DMS79 (cell line): ENCODE data around the gene AEN.

Experiments used
- DNase-seq: peaks from one replicate; lab custom pipeline; 2025; lab: John Stamatoyannopoulos, UW

The AEN gene

DNA sequence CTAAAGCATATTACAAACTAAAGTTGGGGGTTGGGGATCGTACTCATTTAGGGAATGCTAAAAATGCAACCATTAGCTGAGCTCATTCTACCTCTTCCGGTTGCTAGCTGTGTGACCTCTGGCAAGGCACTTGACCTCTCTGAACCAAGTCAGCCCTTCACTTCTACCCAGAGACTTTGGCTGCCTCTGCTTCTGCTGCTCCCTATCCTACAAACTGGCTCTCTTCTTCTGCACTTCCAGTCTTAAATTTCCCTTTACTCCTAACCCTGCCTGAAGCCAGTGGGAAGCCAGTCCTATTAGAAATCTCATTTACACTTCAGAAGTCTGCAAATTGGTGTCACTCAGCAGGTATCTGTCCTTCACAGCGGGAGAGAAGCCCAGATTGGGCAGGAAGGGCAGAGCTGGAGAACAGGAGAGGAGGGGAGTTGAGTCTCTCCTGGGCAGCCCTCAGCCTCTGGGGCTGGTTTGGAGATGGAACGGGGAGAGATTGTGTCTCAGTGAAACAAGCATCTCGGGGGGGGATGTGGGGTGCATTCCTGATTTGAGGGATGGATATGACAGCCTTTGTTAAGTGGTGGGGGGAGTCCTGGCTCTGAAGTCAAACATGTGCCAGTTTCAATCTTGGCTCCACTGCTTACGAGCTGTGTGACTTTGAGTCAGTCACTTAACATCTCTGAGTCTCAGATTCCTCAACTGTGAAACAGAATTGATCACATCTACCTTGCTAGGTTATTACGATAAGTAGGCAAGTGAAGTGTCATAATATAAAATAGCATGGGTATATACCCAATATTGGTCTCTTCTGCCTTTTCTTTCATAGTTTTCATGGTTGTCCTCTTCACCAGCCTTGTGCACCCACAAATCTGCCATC lies 7.8 kb upstream of the AEN start:
- DNase-seq, result no peak

DNA sequence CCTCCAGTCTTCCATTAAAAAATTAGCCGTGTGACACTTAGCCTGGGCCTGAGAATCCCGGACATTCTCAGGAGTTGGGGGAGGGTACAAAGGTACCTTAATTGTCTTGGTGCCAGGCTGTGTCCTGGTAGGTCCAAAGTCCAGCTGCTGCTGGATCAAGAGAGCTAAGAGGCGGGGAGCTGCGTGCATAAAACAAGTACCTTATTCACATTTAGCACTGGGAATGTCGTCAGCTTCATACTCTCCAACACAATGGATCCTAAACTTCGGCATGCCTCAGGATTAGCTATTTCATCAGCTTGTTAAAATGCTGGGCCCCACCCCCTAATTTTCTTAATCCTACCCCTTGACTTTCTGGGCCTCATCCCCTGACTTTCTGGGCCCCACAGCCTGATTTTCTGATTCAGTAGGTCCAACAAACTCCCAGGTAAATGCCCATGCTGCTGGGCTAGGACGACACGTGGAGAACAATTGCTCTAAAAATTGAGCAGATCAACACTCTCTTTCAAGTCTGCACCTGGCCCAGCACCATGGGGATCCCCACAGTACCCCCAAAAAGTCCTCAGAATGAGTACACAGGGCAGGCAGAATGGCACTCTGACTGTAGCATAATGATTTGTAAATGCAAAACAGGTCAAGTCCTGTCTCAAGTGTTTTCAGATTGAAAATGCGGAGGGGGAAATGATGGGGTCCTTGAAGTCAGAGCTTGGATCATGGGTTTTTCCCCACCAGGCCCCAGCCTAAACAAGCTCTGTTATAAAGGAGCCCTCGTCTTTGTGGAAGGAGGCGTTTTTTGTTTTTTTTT lies 5.6 kb upstream of the AEN start:
- no peak for DNase-seq

DNA sequence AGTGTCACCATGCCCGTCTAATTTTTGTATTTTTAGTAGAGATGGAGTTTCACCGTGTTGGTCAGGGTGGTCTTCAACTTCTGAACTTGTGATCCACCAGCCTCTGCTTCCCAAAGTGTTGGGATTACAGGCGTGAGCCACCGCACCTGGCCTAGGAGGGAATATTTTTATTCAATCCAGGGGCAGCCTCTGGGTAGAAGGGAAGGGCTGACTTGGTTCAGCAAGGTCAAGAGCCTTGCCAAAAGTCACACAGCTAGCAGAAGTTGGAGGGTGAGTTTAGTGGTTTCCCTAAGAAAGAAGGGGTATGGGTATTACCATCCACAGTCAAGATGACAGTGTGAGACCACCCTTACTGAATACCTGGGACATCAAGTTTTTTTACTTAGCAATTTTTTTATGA lies 4.9 kb upstream of the AEN start:
- DNase-seq, result no peak

DNA sequence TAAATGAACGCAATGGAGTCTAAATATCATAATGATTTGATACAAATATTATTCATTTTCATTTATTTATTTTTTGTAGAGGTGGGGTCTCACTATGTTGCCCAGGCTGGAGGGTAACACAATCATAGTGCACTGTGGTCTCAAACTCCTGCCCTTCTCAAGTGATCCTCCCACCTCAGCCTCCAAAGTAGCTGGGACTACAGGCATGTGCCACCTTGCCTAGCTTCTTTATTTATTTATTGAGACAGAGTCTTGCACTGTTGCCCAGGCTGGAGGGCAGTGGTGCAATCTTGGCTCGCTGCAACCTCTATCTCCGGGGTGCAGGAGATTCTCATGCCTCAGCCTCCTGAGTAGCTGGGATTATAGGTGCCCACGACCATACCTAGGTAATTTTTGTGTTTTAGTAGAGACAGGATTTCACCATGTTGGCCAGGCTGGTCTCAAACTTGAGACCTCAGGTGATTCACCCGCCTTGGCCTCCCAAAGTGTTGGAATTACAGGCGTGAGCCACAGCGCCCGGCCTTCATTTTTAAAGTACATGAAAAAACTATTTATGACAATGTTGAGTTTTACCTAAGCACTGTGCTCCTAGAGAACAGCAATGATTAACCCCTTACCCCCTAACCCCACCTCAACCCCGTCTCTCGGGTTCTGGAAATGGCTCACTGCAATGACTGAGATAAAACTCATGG lies 4.0 kb upstream of the AEN start:
- no peak for DNase-seq

DNA sequence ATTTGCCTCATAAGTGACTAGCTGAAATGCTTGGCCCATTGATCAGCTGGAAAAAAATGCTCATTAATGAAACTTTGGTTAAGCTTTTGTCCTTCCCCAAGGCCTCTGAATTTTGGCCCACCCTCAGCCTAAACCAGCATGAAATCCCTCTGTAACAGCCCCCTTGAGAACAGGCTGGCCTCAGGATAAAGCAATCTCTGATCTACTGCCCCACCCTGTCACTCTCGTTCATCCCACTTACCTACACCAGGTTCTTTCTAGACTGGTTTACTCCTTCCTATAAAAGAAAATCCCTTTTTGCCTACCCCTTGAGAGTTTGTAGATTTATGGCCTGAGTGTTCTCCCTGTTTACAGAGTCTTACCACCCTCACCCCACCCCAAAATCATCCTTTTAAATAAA lies 3.4 kb upstream of the AEN start:
- no peak for DNase-seq

DNA sequence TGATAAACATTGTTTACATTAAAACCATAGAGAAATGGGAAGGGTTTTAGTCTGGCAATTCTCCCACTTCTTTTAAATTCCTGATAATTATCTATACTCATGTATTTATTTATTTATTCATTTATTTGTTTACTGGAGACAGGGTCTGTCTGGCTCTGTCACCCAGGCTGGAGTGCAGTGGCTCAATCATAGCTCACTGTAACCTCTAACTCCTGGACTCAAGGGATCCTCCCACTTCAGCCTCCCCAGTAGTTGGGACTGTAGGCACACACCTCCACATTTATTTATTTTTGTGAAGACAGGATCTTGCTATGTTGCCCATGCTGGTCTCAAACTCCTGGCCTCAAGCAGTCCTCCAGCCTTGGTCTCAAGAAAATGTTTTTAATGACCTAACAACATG lies 2.5 kb upstream of the AEN start:
- DNase-seq, result no peak

DNA sequence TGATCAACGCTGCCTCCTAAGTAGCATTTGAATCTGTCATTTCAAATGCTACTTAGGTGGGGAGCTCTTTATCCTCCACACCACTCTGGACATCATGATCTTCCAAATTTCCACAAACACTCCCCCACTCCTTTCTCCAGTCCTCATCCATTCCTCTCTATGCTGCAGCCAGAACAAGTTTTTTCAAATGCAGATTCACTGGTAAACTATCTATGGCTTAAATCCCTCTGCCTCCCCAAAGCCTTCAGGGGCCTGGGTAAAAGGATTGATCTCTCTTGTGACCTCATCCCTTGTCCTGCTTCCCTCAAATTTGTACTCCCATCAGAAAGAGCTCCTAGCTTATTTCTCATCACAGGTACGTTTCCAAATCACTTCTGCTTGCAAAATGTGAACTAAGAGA lies 1.3 kb upstream of the AEN start:
- no peak for DNase-seq

DNA sequence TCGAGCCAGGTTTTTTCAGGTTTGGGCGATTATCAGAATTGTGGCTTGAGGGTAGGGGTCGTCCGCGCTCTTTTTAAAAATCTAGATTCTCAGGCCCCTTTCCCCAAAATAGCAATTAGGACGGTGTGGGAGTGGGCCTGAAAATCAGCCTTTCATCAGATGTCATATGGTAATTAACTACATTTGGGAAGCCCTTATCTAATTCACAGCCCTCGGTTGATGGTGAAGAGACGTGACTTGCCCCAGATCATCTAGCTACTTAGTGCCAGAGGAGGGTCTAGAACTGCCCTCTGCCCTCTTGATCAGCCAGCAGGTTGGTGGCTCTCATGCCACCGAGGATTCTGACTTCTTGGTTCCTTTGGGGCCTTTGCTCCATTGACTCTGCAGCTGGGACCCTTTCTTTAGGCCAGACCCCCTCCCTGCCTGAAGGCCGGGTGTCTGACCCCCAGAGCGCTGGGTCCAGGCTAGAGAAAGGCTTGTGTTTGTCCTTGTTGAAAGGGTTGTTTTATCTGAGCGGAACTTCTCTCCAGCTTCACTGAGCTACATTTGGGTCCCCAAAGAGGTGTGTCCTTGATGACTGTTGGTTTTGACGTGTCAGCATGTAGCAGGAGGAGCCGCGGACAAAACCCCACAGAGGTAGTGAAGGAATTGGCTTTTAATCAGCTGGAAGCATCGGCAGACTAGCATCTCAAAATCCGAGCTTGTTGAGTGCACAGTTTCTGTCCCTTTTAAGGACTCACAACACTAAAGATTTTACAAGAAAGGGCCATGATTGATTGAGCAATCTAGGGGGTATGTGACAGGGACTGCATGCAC lies 857 bp downstream of the AEN start:
- DNase-seq, result no peak

DNA sequence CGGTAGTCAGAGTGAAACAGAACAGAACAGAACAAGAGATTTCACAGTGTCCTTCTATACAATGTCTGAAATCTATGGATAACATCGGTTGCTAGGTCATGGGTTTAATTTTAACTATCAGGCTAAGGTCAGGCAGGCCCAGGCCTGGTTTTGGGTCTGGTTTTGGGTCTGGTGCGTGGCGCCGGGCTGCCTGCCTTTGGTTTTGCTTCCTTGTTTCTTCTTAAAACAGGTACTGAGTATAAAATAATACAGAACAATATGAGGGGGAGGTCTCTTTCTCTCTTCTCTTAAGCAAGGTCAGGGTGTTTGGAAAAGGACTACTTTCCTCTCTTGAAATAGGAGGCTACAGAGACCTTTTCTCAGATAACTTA lies 1.4 kb downstream of the AEN start:
- DNase-seq, result no peak

DNA sequence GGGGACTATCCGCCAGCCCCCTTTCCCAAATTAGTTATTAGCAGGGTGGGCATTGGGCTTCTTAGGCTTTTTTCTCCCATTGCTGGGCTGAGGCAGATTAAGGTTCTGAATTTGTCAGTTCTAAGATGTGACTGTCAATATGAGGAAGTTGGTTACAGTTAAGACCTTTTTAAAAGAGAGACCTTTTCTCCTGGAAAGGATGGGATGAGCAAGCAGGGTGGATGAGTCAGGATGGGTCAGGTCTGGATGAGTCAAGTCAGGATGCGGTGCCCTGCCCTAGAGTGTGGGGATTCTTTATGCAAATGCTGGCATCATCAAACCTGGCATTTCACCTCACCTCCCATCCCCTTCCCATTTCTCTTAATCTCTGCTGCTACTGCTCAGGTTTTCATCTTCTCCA lies 1.9 kb downstream of the AEN start:
- DNase-seq, result no peak

DNA sequence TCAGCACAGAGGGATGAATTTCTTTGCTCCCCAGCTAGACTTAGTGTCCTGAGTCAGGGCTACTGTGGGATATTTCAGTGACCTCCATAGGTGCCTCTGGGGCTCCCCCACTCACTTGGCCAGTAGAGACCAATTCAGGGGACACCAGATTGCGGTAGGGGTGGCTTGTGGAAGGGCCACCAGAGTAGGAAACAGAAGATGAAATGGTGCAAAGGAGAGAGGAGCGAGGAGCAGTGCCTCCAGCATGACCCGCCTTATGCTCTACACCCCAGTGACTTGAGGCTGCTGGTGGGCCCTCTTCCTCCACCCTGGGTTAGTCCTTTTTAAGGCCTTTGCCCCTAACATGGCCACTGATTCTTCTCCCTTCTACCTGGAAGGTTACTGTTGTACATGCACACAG lies 2.5 kb downstream of the AEN start:
- no peak for DNase-seq

DNA sequence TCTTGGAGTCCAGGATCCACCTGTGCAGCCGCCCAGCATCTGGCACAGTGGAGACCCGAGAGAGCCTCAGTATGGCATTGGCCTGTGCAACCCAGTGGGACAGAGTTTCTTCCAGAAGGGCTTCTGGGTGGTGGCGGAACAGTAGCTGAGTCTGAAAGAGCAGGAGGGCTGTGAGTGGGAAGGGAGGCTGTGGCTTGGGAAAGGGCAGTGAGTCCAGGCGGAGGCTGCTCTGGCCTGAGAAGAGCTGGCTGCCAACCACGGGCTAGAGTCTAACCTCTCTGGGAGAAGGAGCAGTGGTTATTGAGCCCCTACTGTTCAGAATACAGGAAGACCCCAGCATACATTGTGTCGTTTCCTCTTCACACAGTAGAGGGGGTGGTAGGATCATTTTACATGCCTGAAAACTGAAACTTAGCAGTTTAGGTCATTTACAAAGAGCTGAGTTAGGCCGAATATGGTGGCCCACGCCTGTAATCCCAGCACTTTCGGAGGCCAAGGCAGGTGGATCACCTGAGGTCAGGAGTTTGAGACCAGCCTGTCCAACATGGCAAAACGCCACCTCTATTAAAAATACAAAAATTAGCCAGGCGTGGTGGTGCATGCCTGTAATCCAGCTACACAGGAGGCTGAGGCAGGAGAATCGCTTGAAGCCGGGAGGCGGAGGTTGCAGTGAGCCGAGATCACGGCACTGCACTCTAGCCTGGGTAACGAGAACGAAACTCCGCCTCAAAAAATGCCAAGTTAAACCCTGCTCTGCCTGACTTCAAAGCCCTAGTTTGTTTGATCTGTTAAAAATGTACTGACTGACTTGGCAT lies 3.2 kb downstream of the AEN start:
- DNase-seq, result no peak

DNA sequence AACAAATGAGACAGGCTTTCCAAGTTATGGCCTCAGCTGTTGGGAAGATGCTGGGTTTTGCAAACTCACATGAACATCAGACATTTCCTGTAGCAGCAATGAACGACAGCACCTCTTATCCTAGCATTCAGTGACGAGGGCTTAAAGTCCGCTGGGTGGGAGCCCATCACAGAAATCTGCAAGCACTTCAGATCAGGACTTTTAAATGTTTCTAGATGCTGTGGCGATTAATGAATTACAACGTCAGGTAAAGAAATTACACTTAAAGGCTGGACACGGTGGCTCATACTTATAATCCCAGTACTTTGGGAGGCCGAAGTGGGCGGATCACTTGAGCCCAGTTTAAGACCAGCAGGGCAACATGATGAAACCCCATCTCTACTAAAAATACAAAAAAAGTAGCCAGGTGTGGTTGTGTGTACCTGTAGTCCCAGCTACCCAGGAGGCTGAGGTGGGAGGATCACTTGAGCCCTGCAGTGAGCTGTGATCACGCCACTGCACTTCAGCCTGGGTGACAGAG lies 3.9 kb downstream of the AEN start:
- no peak for DNase-seq

DNA sequence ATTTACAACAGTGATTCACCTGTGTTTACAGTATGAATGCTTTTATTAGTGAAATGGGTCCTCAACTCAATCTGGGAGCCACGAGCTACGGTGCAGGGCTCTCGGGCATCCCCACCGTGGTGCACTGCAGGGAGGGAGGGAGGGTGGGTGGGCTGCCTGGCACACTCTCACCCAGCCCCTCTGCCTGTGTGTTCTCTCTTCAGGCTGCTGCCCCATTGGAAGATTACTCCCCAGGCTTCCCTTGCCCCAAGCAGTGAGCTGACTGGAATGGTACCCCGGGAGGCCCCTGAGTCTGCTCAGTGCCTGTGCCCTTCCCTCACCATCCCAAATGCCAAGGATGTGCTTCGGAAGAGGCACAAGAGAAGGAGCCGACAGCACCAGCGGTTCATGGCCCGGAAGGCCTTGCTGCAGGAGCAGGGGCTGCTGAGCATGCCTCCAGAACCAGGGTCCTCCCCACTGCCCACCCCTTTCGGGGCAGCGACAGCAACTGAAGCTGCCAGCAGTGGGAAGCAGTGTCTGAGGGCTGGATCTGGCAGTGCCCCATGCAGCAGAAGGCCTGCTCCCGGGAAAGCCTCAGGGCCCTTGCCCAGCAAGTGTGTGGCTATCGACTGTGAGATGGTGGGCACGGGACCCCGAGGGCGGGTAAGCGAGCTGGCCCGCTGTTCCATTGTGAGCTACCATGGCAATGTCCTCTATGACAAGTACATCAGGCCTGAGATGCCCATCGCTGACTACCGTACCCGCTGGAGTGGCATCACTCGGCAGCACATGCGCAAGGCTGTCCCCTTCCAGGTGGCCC lies 5.0 kb downstream of the AEN start:
- DNase-seq, result no peak

DNA sequence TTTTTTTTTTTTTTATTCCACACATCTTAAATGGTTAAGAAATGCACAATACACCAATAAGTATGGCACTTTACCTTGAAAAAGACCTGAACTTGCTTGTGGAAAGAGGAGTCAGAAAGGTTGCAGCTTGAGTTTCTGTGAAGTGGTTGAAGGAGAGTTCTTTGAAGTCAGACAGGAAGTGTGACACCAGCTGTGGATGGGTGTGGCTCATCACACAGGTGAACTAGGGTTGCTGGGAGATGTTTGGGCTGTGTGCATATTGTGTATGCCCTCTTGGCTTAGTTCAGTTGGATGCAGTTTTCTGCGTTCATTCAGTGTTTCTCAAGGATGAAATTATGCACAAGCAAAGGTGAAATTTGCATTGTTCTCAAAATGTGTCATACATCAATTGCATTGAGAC lies 6.3 kb downstream of the AEN start:
- no peak for DNase-seq

DNA sequence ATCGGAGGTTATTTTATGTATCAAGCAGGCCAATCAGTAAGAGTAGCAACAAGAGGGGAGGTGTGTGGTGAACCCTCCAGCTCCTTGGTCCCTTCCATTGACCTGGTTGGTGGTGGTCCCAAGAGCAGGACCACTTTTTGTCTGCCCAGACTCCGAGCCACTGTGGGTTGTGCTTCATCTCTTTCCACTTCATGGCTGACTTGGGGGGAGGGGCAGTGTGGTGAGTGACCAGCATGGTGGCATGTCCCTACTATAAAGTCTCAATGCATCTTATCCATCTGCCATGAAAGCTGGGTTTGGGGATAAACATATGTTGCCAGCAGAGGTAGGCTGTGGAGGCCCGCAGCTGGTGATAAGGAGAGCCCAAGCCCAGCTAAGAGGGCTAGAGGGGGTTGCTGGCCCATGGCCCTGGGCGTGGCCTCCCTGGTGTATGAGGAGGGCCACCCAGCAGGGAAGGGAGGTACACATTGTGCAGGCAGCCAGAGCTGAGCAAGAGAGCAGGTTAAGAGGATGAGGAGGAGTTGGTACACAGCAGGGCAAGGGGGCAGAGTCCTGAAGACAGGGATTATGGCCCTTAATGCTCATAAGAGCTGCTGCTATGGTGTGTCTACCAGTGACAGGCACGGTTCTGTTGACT lies 7.0 kb downstream of the AEN start:
- DNase-seq, result no peak

DNA sequence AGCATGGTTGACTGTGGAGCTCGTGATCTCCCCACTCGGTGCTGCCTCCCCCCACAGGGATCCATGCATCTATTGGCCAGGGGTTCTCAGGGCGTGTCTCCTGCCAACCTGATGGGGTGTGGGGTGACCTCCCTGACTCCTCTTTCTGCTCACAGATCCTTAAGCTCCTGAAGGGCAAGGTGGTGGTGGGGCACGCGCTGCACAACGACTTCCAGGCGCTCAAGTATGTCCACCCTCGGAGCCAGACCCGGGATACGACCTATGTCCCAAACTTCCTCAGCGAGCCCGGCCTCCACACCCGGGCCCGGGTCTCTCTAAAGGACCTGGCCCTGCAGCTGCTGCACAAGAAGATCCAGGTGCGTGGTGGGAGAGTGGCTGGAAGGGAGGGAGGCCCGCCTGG lies 7.9 kb downstream of the AEN start:
- no peak for DNase-seq

DNA sequence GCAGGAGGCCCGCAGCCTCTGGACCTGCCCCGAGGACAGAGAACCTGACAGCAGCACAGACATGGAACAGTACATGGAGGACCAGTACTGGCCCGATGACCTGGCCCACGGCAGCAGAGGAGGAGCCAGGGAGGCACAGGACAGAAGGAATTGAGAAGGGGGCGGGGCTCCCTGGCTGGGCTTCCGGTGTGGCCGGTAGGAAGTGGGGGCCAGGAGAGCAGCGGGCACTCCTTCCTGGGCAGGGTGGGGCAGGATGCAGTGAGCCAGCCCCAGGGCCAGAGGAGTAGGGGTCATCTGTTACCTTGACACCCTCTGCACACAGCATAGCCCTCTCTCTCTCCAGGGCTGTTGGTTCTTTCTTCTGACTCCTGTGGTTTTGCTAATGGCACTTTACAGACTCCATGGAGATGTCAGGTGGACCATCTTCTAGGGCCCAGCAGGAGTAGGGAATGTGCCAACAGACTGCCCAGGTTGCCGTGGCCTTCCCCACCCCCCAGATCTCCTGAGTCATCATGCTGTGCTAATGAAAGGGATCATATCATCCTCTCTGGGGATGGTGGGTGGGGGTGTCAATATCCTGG lies 9.1 kb downstream of the AEN start:
- DNase-seq, result no peak

DNA sequence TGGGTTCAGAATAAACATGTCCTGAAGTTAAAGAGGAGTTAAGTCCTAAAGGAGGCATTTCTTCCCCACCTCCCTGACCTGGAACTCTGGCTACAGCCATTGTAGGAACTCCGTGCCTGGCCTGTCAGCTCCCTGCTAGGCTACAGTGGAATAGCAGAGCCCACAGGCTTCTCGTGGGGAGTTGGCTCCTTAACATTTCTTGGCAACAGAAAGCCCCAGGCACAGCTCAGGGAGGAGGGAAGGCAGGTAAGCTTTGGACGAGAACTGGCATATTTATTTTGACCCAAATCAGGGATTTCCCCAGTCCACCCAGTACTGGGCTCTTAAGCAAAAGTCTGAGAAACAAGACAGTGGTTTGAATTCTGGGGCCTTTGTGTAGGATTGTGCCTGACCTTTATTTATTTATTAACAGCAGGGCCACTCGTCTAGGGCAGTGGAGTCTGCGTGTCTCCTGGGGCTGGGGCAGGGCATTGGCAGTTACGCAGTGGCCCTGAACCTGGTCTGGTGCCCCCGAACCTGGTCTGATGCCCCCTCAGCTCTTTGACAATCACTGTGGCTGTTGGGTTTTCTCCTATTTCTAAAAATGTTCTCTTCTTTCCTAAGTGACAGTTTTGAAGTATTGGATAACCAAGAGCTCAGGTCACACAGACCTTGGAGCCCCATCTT lies 9.8 kb downstream of the AEN start:
- no peak for DNase-seq
